ENCODE measurements around the gene CDS2. TPM values are rescaled to one million over a fixed set of nuclear protein-coding genes. Genes with fewer than 3 reads are reported as not detected.

CDS2 gene
- total and polyA plus RNA-seq, 10 of the 15 experiments (the other 5 are each of a cell fraction or from before 2014, with no cell fraction given), result 11.5 to 94.7 (median 23.1) TPM

GRCh38 chr20:5191829-5192569, 65.2 kb downstream of the CDS2 start (continued):
- TF ChIP-seq RFX5 (IDR thresholded peaks at IDR 0.05; ENCODE audit: low read depth, low read length), result no peak
- no peak for TF ChIP-seq MYC (IDR thresholded peaks at IDR 0.05; ENCODE audit: insufficient read depth, insufficient read length, insufficient replicate concordance, low read length, severe bottlenecking)
- TF ChIP-seq MLLT1 (IDR thresholded peaks at IDR 0.05), result no peak
- TF ChIP-seq JUNB (IDR thresholded peaks at IDR 0.05), result 0 out of 2 replicates have a peak, but pooled peaks have one; percentile 27
- TF ChIP-seq RELB (IDR thresholded peaks at IDR 0.05; ENCODE audit: low read depth), result no peak
- TF ChIP-seq POLR2AphosphoS2 (IDR thresholded peaks at IDR 0.05; ENCODE audit: low read depth, low read length), result no peak
- no peak for TF ChIP-seq ZBTB11 (CRISPR knock-in tag; IDR thresholded peaks at IDR 0.05)
- no peak for TF ChIP-seq SP1 (IDR thresholded peaks at IDR 0.05; ENCODE audit: low read depth, low read length)
- TF ChIP-seq SUPT20H (IDR thresholded peaks at IDR 0.05; ENCODE audit: borderline replicate concordance, control insufficient read depth, low read depth, low read length), result no peak
- TF ChIP-seq USF2 (IDR thresholded peaks at IDR 0.05; ENCODE audit: borderline replicate concordance, low read depth, low read length), result no peak
- TF ChIP-seq CEBPB (IDR thresholded peaks at IDR 0.05; ENCODE audit: borderline replicate concordance in 1 of 2, low read depth in 2 of 2, low read length in 2 of 2), result no peak
- TF ChIP-seq ZNF687 (IDR thresholded peaks at IDR 0.05), result 0 out of 2 replicates have a peak, but pooled peaks have one; percentile 33
- TF ChIP-seq CHD4 (IDR thresholded peaks at IDR 0.05), result no peak
- TF ChIP-seq RUNX3 (IDR thresholded peaks at IDR 0.05; ENCODE audit: low read length), result 0 out of 2 replicates have a peak, but pooled peaks have one; percentile 19
- TF ChIP-seq IKZF2 (IDR thresholded peaks at IDR 0.05), result peak in 1 of 2 experiments; percentile 8; a peak in 1 of 4 replicates
- TF ChIP-seq MXI1 (IDR thresholded peaks at IDR 0.05; ENCODE audit: low read depth, low read length), result peak; percentile 45; the same call in 1 of the 2 replicates

Data from GM12878 (cell line).